ENCODE measurements around the gene PLCG1.

DNA sequence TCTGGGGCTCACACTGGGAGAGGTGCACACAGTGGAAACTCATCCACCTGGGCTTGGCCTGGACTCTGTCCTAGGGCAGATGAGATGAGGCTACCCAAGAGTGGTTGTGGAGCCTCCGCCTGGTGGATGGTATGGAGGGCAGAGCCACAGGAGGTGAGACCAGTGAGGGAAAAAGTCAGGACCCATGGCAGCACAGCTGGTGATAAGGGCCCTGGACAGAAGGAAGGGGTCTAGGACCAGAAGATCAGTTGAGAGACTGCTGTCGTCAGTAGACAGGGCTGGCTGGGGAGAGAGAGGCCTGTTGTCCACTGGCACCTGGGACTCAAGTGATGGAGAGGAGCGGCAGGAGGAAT lies 29.8 kb downstream of the PLCG1 start:
- TF ChIP-seq, protein P1, sequence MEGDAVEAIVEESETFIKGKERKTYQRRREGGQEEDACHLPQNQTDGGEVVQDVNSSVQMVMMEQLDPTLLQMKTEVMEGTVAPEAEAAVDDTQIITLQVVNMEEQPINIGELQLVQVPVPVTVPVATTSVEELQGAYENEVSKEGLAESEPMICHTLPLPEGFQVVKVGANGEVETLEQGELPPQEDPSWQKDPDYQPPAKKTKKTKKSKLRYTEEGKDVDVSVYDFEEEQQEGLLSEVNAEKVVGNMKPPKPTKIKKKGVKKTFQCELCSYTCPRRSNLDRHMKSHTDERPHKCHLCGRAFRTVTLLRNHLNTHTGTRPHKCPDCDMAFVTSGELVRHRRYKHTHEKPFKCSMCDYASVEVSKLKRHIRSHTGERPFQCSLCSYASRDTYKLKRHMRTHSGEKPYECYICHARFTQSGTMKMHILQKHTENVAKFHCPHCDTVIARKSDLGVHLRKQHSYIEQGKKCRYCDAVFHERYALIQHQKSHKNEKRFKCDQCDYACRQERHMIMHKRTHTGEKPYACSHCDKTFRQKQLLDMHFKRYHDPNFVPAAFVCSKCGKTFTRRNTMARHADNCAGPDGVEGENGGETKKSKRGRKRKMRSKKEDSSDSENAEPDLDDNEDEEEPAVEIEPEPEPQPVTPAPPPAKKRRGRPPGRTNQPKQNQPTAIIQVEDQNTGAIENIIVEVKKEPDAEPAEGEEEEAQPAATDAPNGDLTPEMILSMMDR (IDR thresholded peaks at IDR 0.05 in 2 of 3, conservative IDR thresholded peaks at IDR 0.05 in 1 of 3; ENCODE audit: borderline replicate concordance in 1 of 3, insufficient read depth in 1 of 3, low read depth in 2 of 3, low read length in 2 of 3) = no peak
- no peak for TF ChIP-seq EGR1 (IDR thresholded peaks at IDR 0.05; ENCODE audit: low read depth)
- no peak for TF ChIP-seq POLR2A (IDR thresholded peaks at IDR 0.05; ENCODE audit: borderline replicate concordance, extremely low read depth, insufficient read depth, insufficient read length)
- no peak for TF ChIP-seq POLR2AphosphoS5 (IDR thresholded peaks at IDR 0.05; ENCODE audit: low read depth, low read length)
- no peak for TF ChIP-seq YY1 (IDR thresholded peaks at IDR 0.05; ENCODE audit: extremely low read depth, insufficient replicate concordance, low read depth, low read length)
- TF ChIP-seq, protein P2, sequence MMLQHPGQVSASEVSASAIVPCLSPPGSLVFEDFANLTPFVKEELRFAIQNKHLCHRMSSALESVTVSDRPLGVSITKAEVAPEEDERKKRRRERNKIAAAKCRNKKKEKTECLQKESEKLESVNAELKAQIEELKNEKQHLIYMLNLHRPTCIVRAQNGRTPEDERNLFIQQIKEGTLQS (IDR thresholded peaks at IDR 0.05) = no peak
